ENCODE data around the gene RRM1. TPM values are rescaled to one million over a fixed set of nuclear protein-coding genes. Genes with fewer than 3 reads are reported as not detected.

The RRM1 gene
- total RNA-seq, 1 experiment from 2014 or later, result 184 TPM

DNA sequence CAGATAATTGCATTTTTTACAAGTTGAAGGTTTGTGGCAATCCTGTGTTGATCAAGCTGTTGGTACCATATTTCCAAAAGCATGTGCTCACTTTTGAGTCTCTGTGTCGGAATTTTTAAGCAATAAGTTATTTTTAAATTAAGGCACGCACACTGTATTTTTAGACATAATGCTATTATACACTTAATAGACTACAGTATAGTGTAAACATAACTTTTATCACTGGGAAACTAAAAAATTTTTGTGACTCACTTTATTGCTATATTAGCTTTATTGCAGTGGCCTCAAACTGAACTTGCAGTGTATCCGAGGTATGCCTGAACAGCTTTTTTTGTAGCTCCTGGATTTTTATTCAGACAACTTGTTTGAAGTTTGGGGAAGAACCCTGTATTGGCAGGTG, 31.3 kb upstream of the RRM1 start:
- H3K27me3 ChIP-seq (replicated peaks; ENCODE audit: insufficient read depth, low read depth, low read length, poor library complexity), result no peaks in the 10 kb centered on the region
- no TSS peak for BruUV-seq (replicated peaks)
- H3K9me3 ChIP-seq (ENCODE audit: low read depth, low read length, poor library complexity, severe bottlenecking), result no peaks in the 10 kb centered on the region
- H3K4me1 ChIP-seq (ENCODE audit: insufficient read depth, low read length, poor library complexity, severe bottlenecking), result peaks cover 6% of the 10 kb centered on the region
- ChIA-PET POLR2A (ENCODE audit: low non-redundant PET) (no interaction called here), CTCF (no interaction called here)
- H3K27ac ChIP-seq (ENCODE audit: low read depth, low read length, poor library complexity, severe bottlenecking), result no peak overlapping the region
- DNase-seq (ENCODE audit: low spot score), result no peak
- intact Hi-C loops (cut with micrococcal nuclease; ENCODE audit: unreplicated experiment), result no loop called here
- no peaks in the 10 kb centered on the region for H3K36me3 ChIP-seq (ENCODE audit: insufficient read depth, low read length, poor library complexity, severe bottlenecking)
- H3K4me3 ChIP-seq (ENCODE audit: low read depth, low read length, poor library complexity, severe bottlenecking), result no peak overlapping the region
- TF ChIP-seq EZH2 (IDR thresholded peaks at IDR 0.05; ENCODE audit: borderline replicate concordance, low read depth, low read length, poor library complexity, severe bottlenecking), result no peak
- TF ChIP-seq CTCF (conservative IDR thresholded peaks at IDR 0.05; ENCODE audit: low read depth, low read length), result no peak

GRCh38 chr11:4064278-4064955, 30.2 kb upstream of the RRM1 start:
- intact Hi-C loops (cut with micrococcal nuclease; ENCODE audit: unreplicated experiment), result no loop called here
- Histone ChIP-seq H3K27me3 (replicated peaks; ENCODE audit: insufficient read depth, low read depth, low read length, poor library complexity) (no peaks in the 10 kb centered on the region), H3K4me1 (ENCODE audit: insufficient read depth, low read length, poor library complexity, severe bottlenecking) (no peaks in the 10 kb centered on the region), H3K36me3 (ENCODE audit: insufficient read depth, low read length, poor library complexity, severe bottlenecking) (no peaks in the 10 kb centered on the region), H3K4me3 (ENCODE audit: low read depth, low read length, poor library complexity, severe bottlenecking) (no peak overlapping the region), H3K27ac (ENCODE audit: low read depth, low read length, poor library complexity, severe bottlenecking) (no peak overlapping the region), H3K9me3 (ENCODE audit: low read depth, low read length, poor library complexity, severe bottlenecking) (no peaks in the 10 kb centered on the region)
- no TSS peak for BruUV-seq (replicated peaks)
- no peak for DNase-seq (ENCODE audit: low spot score)
- CTCF ChIA-PET, result no interaction called here
- TF ChIP-seq CTCF (conservative IDR thresholded peaks at IDR 0.05; ENCODE audit: low read depth, low read length) (no peak), EZH2 (IDR thresholded peaks at IDR 0.05; ENCODE audit: borderline replicate concordance, low read depth, low read length, poor library complexity, severe bottlenecking) (no peak)
- POLR2A ChIA-PET (ENCODE audit: low non-redundant PET), result no interaction called here

GRCh38 chr11:4065086-4065485, 29.5 kb upstream of the RRM1 start:
- intact Hi-C loops (cut with micrococcal nuclease; ENCODE audit: unreplicated experiment), result no loop called here
- H3K36me3 ChIP-seq (ENCODE audit: insufficient read depth, low read length, poor library complexity, severe bottlenecking), result no peaks in the 10 kb centered on the region
- H3K27me3 ChIP-seq (replicated peaks; ENCODE audit: insufficient read depth, low read depth, low read length, poor library complexity), result no peaks in the 10 kb centered on the region
- no peaks in the 10 kb centered on the region for H3K4me1 ChIP-seq (ENCODE audit: insufficient read depth, low read length, poor library complexity, severe bottlenecking)
- no TSS peak for BruUV-seq (replicated peaks)
- ChIA-PET POLR2A (ENCODE audit: low non-redundant PET) (no interaction called here), CTCF (no interaction called here)
- H3K4me3 ChIP-seq (ENCODE audit: low read depth, low read length, poor library complexity, severe bottlenecking), result no peak overlapping the region
- DNase-seq (ENCODE audit: low spot score), result no peak
- H3K9me3 ChIP-seq (ENCODE audit: low read depth, low read length, poor library complexity, severe bottlenecking), result no peaks in the 10 kb centered on the region
- no peak for TF ChIP-seq CTCF (conservative IDR thresholded peaks at IDR 0.05; ENCODE audit: low read depth, low read length)
- no peak for TF ChIP-seq EZH2 (IDR thresholded peaks at IDR 0.05; ENCODE audit: borderline replicate concordance, low read depth, low read length, poor library complexity, severe bottlenecking)
- no peak overlapping the region for H3K27ac ChIP-seq (ENCODE audit: low read depth, low read length, poor library complexity, severe bottlenecking)

All from A673 (cell line).